Measurements from ENCODE around the gene ENDOU.
"Not testable (repeated sequence)": the region's sequence is repeated elsewhere in the genome, so short reads cannot be mapped to it uniquely, and the experiment has no call there.

ENDOU gene

DNA sequence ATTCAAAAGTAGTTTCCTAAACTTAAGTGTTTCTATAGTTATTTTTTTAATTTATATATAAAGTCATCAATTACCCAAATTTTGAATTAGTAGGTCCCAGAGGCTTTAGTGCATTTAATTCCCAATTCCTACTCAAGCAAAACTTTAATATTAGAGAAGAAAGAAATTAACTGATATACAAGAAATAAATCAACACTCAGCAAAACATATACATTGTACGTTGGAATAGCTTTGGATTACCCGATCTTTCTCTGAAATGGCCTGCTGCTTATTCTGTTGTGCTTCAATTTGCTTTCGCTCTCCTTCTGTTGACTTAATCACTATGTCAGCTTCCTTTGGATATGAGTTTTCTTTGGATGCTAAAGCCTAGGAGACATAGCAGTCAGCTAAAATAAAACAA is 37.7 kb downstream of the ENDOU start:
- H3K36me3 ChIP-seq (ENCODE audit: control insufficient read depth, insufficient read depth, low read length): no peaks in the 10 kb centered on the region
- H3K4me3 ChIP-seq (ENCODE audit: low read depth, low read length): no peak overlapping the region

DNA sequence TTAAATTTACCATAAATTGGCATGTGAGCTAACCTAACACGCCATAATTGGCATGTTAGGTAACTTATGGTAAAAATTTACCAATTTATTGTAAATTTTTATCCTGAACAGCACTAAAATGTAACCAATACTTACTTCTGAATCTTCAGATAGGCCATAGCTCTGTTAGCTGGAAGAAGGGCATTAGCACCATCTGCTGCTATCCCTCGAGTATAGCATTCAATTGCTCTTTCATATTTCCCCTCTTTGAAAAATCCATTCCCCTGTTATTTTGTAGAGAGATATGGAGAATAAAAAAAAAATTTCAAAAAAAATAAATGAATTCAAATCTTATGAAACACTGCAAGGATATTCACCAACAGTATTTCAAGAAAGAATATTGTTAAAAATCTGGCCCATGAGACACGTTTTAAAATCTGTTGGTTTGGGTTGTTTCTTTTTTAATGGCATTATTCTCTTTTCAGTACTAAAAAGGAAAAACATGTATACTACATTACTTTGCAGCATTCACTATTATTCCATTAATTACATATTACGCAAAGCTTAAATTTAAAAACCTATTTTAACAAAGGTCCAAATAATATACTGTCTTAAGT is 38.5 kb downstream of the ENDOU start:
- Histone ChIP-seq H3K9ac (ENCODE audit: low read depth, low read length) (no peak overlapping the region), H3K27me3 (ENCODE audit: control insufficient read depth, insufficient read depth, low read length) (no peaks in the 10 kb centered on the region), H3K4me1 (ENCODE audit: control insufficient read depth, insufficient read depth, low read length) (no peaks in the 10 kb centered on the region), H3K36me3 (ENCODE audit: control insufficient read depth, insufficient read depth, low read length) (no peaks in the 10 kb centered on the region), H3K9me3 (ENCODE audit: control insufficient read depth, insufficient read depth, low read length) (no peaks in the 10 kb centered on the region), H3K4me3 (ENCODE audit: low read depth, low read length) (no peak overlapping the region)

More for the DNA sequence above, 37.7 kb downstream of the ENDOU start:
- H3K4me1 ChIP-seq (ENCODE audit: control insufficient read depth, insufficient read depth, low read length): no peaks in the 10 kb centered on the region
- no peaks in the 10 kb centered on the region for H3K9me3 ChIP-seq (ENCODE audit: control insufficient read depth, insufficient read depth, low read length)
- no peak overlapping the region for H3K9ac ChIP-seq (ENCODE audit: low read depth, low read length)
- H3K27me3 ChIP-seq (ENCODE audit: control insufficient read depth, insufficient read depth, low read length): no peaks in the 10 kb centered on the region

DNA sequence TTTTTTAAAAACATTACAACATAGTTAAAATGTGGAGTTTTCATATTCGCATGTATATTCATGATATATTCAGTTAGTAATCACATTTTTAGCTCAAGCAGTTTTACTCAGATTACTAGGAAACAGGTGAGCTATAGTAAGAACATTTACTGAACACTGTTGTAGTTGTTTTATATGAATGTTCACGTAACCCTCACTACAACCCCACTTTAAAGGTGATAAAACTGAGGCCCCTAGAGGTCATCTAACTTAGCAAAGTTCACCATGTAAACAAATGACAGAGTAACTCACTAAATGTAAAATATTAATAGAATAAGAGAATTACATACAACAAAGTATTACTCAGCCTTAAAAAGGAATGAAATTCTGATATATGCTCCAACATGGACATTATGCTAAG is 45.5 kb downstream of the ENDOU start:
- H3K9ac ChIP-seq (ENCODE audit: low read depth, low read length): no peak overlapping the region
- no peaks in the 10 kb centered on the region for H3K36me3 ChIP-seq (ENCODE audit: control insufficient read depth, insufficient read depth, low read length)
- no peaks in the 10 kb centered on the region for H3K9me3 ChIP-seq (ENCODE audit: control insufficient read depth, insufficient read depth, low read length)
- H3K4me1 ChIP-seq (ENCODE audit: control insufficient read depth, insufficient read depth, low read length): no peaks in the 10 kb centered on the region
- no peak overlapping the region for H3K4me3 ChIP-seq (ENCODE audit: low read depth, low read length)
- H3K27me3 ChIP-seq (ENCODE audit: control insufficient read depth, insufficient read depth, low read length): no peaks in the 10 kb centered on the region

DNA sequence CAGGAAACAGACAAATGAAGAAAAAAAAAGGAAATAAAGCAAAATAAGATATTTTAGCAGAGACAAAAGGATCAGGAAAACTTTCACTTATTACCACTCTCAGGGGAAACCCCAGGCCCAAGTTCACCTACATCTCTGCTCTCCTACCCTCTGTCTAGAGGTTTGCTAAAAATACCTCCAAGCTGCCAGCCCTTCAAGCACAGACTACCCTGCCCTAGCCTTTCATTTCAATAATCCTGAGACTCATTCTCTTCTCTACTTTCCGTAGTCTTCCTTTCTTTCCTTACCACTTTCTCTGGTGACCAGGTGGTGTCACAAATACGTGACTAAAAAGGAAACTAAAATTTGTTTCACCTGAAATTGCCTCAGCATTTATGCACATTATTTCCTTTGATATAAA is 53.2 kb downstream of the ENDOU start:
- H3K27me3 ChIP-seq (ENCODE audit: control insufficient read depth, insufficient read depth, low read length): no peaks in the 10 kb centered on the region
- H3K4me1 ChIP-seq (ENCODE audit: control insufficient read depth, insufficient read depth, low read length): no peaks in the 10 kb centered on the region
- H3K9me3 ChIP-seq (ENCODE audit: control insufficient read depth, insufficient read depth, low read length): no peaks in the 10 kb centered on the region
- H3K36me3 ChIP-seq (ENCODE audit: control insufficient read depth, insufficient read depth, low read length): no peaks in the 10 kb centered on the region
- no peak overlapping the region for H3K9ac ChIP-seq (ENCODE audit: low read depth, low read length)
- no peak overlapping the region for H3K4me3 ChIP-seq (ENCODE audit: low read depth, low read length)

DNA sequence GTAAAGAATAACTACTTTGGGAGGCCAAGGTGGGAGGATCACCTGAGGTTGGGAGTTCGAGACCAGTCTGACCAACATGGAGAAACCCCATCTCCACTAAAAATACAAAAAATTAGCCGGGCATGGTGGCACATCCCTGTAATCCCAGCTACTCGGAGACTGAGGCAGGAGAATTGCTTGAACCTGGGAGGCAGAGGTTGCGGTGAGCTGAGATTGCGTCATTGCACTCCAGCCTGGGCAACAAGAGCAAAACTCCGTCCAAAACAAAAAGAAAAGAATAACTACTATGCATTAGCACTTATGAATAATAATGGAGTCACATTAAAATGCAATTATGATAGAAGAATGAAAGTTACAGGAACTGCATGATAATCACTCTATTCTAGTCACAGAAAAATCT is 57.4 kb downstream of the ENDOU start:
- not testable (repeated sequence) for H3K4me1 ChIP-seq (ENCODE audit: control insufficient read depth, insufficient read depth, low read length); H3K36me3 ChIP-seq (ENCODE audit: control insufficient read depth, insufficient read depth, low read length); H3K9me3 ChIP-seq (ENCODE audit: control insufficient read depth, insufficient read depth, low read length); H3K4me3 ChIP-seq (ENCODE audit: low read depth, low read length); H3K9ac ChIP-seq (ENCODE audit: low read depth, low read length); H3K27me3 ChIP-seq (ENCODE audit: control insufficient read depth, insufficient read depth, low read length)
